ENCODE data around the gene ARSJ.

Gene ARSJ

DNA sequence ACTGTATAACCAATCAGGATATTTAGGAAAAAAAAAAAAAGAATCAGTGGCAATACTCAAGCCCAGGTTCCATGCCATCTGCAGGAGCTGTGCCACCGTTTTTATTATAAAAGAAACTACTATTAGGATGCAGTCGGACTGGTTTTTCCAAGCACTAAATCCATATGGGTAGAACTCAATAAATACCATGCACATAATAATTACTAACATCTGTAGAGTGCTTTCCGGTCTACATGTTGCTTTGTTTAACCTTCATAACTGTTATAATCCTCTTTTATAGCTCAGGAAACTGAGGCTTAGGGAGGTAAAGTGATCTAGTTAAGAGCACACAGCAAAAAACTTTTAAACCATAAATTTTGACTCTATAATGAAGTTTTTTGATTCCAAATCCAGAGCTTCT lies 24.0 kb downstream of the ARSJ start:
- Histone ChIP-seq H3K9me2 (replicated peaks; ENCODE audit: control insufficient read depth, low read length) (no peaks in the 10 kb centered on the region), H3K36me3 (ENCODE audit: control insufficient read depth, low read length) (no peaks in the 10 kb centered on the region), H4K20me1 (ENCODE audit: control insufficient read depth, insufficient read depth, low read depth, low read length) (no peaks in the 10 kb centered on the region), H3K4me3 (ENCODE audit: low read length) (no peak overlapping the region), H3K79me2 (ENCODE audit: control insufficient read depth, low read length) (no peaks in the 10 kb centered on the region), H3K4me1 (ENCODE audit: control insufficient read depth, low read length) (no peaks in the 10 kb centered on the region), H3F3A (ENCODE audit: control insufficient read depth, insufficient read depth) (no peaks in the 10 kb centered on the region), H3K9me3 (ENCODE audit: control insufficient read depth, insufficient read depth, low read length) (no peaks in the 10 kb centered on the region), H3K27me3 (ENCODE audit: control insufficient read depth, low read length) (peaks cover 26% of the 10 kb centered on the region), H3K27ac (ENCODE audit: low read depth, low read length) (no peak overlapping the region), H3K4me2 (ENCODE audit: low read length) (no peak overlapping the region)
- TF ChIP-seq, protein P1, sequence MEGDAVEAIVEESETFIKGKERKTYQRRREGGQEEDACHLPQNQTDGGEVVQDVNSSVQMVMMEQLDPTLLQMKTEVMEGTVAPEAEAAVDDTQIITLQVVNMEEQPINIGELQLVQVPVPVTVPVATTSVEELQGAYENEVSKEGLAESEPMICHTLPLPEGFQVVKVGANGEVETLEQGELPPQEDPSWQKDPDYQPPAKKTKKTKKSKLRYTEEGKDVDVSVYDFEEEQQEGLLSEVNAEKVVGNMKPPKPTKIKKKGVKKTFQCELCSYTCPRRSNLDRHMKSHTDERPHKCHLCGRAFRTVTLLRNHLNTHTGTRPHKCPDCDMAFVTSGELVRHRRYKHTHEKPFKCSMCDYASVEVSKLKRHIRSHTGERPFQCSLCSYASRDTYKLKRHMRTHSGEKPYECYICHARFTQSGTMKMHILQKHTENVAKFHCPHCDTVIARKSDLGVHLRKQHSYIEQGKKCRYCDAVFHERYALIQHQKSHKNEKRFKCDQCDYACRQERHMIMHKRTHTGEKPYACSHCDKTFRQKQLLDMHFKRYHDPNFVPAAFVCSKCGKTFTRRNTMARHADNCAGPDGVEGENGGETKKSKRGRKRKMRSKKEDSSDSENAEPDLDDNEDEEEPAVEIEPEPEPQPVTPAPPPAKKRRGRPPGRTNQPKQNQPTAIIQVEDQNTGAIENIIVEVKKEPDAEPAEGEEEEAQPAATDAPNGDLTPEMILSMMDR (IDR thresholded peaks at IDR 0.05; ENCODE audit: low read depth, low read length, poor library complexity, severe bottlenecking): no peak
- TF ChIP-seq EZH2phosphoT487 (IDR thresholded peaks at IDR 0.05; ENCODE audit: borderline replicate concordance, low read length): no peak

DNA sequence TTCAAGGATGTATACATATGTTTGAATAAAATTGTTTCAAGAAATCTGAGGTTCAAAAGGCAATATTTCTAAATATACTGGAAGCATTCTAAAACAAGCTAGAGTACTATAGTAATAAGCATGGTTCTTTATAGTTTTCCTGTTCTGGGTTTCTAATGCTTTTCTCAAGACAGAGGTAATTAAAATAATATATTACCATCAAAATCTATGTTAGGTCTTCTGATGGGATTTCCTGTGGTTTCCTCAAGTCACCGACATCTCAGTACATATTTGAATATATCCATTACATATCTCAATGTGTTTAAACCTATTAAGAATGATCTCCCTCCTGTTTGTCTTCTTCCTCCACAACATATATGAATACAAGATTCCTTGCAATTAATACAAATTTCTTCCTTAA lies 25.6 kb downstream of the ARSJ start:
- no peak for TF ChIP-seq EZH2phosphoT487 (IDR thresholded peaks at IDR 0.05; ENCODE audit: borderline replicate concordance, low read length)
- TF ChIP-seq, protein P1 (IDR thresholded peaks at IDR 0.05; ENCODE audit: low read depth, low read length, poor library complexity, severe bottlenecking): no peak
- no peaks in the 10 kb centered on the region for H3K79me2 ChIP-seq (ENCODE audit: control insufficient read depth, low read length)
- H3K4me2 ChIP-seq (ENCODE audit: low read length): no peak overlapping the region
- H4K20me1 ChIP-seq (ENCODE audit: control insufficient read depth, insufficient read depth, low read depth, low read length): no peaks in the 10 kb centered on the region
- H3K27me3 ChIP-seq (ENCODE audit: control insufficient read depth, low read length): peaks cover 26% of the 10 kb centered on the region
- no peak overlapping the region for H3K4me3 ChIP-seq (ENCODE audit: low read length)
- no peaks in the 10 kb centered on the region for H3F3A ChIP-seq (ENCODE audit: control insufficient read depth, insufficient read depth)
- no peaks in the 10 kb centered on the region for H3K36me3 ChIP-seq (ENCODE audit: control insufficient read depth, low read length)
- H3K9me3 ChIP-seq (ENCODE audit: control insufficient read depth, insufficient read depth, low read length): no peaks in the 10 kb centered on the region
- H3K4me1 ChIP-seq (ENCODE audit: control insufficient read depth, low read length): no peaks in the 10 kb centered on the region
- H3K9me2 ChIP-seq (replicated peaks; ENCODE audit: control insufficient read depth, low read length): no peaks in the 10 kb centered on the region
- no peak overlapping the region for H3K27ac ChIP-seq (ENCODE audit: low read depth, low read length)

DNA sequence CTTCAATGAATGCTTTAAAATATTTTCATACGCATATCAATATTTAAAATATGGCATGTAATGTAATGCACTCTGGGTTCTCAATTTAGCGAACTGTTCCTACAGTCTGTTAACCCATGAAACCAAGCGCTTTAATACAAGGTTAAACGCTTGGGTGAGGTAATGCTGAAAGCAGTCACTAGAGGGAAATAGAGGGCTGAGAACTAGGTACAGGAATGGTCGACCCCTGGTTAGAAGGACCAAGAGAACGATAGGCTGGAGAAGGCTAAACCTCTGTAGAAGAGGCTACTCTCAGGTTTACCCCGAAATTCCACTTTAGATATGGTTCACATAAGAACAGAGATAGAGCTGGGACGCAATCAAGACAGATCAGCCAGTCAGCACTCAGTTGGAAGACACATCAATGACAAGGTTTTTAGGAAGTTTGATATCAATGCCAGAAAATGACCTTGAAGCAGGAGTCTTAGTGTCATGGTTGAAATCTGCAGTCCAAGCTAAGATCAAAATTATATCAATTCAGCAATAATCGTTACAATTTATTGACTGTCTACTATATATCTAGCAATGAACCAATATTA lies 26.9 kb downstream of the ARSJ start:
- no peaks in the 10 kb centered on the region for H4K20me1 ChIP-seq (ENCODE audit: control insufficient read depth, insufficient read depth, low read depth, low read length)
- TF ChIP-seq, protein P1 (IDR thresholded peaks at IDR 0.05; ENCODE audit: low read depth, low read length, poor library complexity, severe bottlenecking): peak; percentile 71
- no peak for TF ChIP-seq EZH2phosphoT487 (IDR thresholded peaks at IDR 0.05; ENCODE audit: borderline replicate concordance, low read length)
- H3K36me3 ChIP-seq (ENCODE audit: control insufficient read depth, low read length): no peaks in the 10 kb centered on the region
- no peaks in the 10 kb centered on the region for H3K4me1 ChIP-seq (ENCODE audit: control insufficient read depth, low read length)
- peaks cover 23% of the 10 kb centered on the region for H3K27me3 ChIP-seq (ENCODE audit: control insufficient read depth, low read length)
- H3F3A ChIP-seq (ENCODE audit: control insufficient read depth, insufficient read depth): no peaks in the 10 kb centered on the region
- H3K9me3 ChIP-seq (ENCODE audit: control insufficient read depth, insufficient read depth, low read length): no peaks in the 10 kb centered on the region
- no peaks in the 10 kb centered on the region for H3K9me2 ChIP-seq (replicated peaks; ENCODE audit: control insufficient read depth, low read length)
- no peaks in the 10 kb centered on the region for H3K79me2 ChIP-seq (ENCODE audit: control insufficient read depth, low read length)
- no peak overlapping the region for H3K4me3 ChIP-seq (ENCODE audit: low read length)
- H3K4me2 ChIP-seq (ENCODE audit: low read length): no peak overlapping the region
- no peak overlapping the region for H3K27ac ChIP-seq (ENCODE audit: low read depth, low read length)

Data from DOHH2 (cell line).